K562 (cell line): Measurements from ENCODE around the gene ODC1.

Source experiments
- CTCF ChIP-seq, 3 experiments: IDR thresholded peaks in 2 of 3; conservative IDR thresholded peaks in 1 of 3; 2 replicates each; pipeline ENCODE4 v1.5.1; 2011 to 2012; ENCODE audit warnings: low read length in 3 of 3, mild to moderate bottlenecking in 3 of 3, control low read depth in 2 of 3, improper control_type of control experiment in 1 of 3, inconsistent platforms in 1 of 3, low read depth in 1 of 3, mixed read lengths in 1 of 3, moderate library complexity in 1 of 3; ENCODE audit not compliant: insufficient read depth in 2 of 3
- EP300 ChIP-seq: IDR thresholded peaks from 2 replicates; pipeline ENCODE4 v1.6.1; 2012; ENCODE audit warnings: low read length, improper control_type of control experiment
- SMARCB1 ChIP-seq: IDR thresholded peaks from 2 replicates; pipeline ENCODE4 v1.6.1; 2011; ENCODE audit warnings: improper control_type of control experiment, low read depth; ENCODE audit not compliant: insufficient read length
- ZNF324 ChIP-seq: fragments of 250-450 bp; sonication (Bioruptor Pico); IDR thresholded peaks from 2 replicates; pipeline ENCODE4 v1.4.0; 2020; ENCODE audit warnings: mild to moderate bottlenecking

DNA sequence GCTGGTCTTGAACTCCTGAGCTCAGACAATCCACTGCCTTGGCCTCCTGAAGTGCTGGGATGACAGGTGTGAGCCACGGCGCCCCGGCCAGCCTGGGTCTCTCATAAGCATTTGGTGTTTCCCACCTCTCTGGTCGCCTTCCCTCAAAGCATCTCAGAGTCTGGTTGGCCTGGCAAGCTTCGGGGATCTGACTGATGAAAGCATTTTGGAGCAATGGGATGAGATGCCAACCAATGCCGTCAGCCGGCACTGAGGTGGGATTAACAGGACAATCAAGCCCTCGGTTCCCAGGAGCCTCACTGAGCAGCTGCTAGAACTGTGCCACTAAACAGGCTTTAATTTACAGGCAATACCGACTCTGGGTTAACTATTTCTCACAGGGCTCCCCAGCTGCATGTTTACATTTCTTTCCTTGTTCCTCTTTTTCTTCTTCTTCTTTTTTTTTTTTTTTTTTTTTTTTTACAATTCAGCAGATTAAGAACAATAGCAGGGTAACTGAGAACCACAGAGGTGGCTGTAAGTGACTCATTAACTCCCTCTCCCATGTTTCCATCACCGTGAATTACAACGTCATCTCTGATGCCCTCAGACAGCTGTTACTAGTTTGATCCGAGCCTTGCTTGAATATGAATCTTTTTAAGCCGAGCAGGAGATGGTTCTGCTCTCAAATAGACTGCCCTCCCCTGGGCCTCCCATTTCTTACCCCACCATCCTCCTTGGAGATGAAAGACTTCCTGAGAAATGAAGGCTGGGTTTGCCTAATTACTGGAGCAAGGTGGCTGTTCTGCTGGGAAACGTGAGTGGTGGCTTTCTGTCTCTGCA lies 37.9 kb downstream of the ODC1 start:
- TF ChIP-seq CTCF (IDR thresholded peaks at IDR 0.05 in 2 of 3, conservative IDR thresholded peaks at IDR 0.05 in 1 of 3; ENCODE audit: insufficient read depth in 2 of 3, low read depth in 1 of 3, low read length in 3 of 3) (no peak), SMARCB1 (no peak), EP300 (no peak), ZNF324 (CRISPR knock-in tag) (no peak)
